GM18907 (cell line): ENCODE measurements around the gene ALOX12.
"Not testable (repeated sequence)": the region's sequence is repeated elsewhere in the genome, so short reads cannot be mapped to it uniquely, and the experiment has no call there.

Experiments
- ATAC-seq: cut with Tn5 transposase; IDR thresholded peaks from one replicate; pipeline ENCODE4 v1.9.1; 2021; ENCODE audit warnings: mild to moderate bottlenecking, moderate library complexity; ENCODE audit not compliant: unreplicated experiment

The ALOX12 gene

DNA sequence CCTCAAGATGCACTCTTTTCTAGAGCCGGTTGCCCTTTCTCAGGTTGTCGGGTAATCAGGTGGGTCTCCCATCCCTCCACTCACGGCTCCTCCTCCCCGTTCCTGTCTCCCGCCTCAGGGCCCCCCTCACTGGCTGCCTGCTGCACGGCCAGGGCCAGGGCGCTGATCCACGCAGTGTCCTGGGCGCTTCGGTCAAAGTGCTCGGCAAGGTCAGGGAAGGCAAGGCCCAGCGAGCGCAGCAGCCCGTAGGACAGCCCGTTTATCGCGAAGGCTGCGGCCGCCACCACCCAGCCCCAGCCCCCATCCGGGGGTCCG is 47.3 kb downstream of the ALOX12 start:
- ATAC-seq, result no peak

GRCh38 chr17:7043497-7044198 is 47.8 kb downstream of the ALOX12 start, which contains the start of gene SLC16A11:
TSS of gene SLC16A11 (minus strand) at chr17:7044092. CDS start at chr17:7043513, 579 bp downstream.
- no peak for ATAC-seq

- ATAC-seq, result no peak
Observed at GRCh38 chr17:7045492-7046126, 49.8 kb downstream of the ALOX12 start.

DNA sequence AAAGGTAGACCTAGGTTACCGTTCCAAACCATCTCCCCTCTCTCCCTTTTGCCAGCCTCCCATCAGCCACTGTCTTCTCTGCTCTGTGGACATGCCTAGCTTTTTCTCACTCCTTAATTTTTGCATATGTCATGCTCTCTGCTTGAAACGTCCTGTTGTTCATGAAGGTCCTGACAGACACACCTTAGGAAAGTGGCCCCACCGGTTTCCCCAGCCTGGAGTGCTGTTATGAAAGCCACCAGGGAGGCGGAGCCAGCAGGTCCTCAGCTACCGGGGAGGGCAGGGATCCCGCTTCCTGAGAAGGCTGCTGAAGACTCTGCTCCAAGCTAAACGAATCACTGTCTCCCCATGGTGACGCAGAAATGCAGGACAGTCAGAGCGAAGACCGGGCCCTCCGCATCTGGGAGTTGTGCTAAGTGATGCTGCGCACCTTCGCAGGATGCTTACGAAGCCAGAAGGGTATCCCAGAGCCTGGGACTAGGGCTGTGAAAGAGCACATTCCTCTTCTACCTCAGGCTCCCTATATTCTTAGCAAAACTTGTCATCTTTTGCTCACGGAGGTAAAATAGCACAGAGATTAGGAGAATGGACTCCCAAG is 50.4 kb downstream of the ALOX12 start:
- ATAC-seq, result no peak

DNA sequence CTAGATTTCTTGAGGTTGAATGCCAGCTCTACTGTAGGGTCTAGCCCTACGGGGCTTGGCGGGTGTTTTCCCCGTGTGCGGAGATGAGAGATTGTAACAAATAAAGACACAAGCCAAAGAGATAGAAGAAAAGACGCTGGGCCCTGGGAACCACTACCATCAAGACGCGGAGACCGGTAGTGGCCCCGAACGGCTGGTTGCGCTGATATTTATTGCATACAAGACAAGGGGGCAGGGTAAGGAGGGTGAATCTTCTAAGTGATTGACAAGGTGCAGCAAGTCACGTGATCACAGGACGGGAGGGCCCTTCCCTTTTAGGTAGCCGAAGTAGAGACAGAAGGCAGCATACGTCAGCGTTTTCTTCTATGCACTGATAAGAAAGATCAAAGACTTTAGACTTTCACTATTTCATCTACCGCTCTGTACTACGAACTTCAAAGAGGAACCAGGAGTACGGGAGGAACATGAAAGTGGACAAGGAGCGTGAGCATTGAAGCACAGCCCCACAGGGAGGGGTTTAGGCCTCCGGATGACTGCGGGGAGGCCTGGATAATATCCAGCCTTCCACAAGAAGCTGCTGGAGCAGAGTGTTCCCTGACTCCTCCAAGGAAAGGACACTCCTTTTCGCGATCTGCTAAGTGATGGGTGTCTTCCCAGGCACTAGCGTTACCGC is 51.0 kb downstream of the ALOX12 start:
- not testable (repeated sequence) for ATAC-seq

DNA sequence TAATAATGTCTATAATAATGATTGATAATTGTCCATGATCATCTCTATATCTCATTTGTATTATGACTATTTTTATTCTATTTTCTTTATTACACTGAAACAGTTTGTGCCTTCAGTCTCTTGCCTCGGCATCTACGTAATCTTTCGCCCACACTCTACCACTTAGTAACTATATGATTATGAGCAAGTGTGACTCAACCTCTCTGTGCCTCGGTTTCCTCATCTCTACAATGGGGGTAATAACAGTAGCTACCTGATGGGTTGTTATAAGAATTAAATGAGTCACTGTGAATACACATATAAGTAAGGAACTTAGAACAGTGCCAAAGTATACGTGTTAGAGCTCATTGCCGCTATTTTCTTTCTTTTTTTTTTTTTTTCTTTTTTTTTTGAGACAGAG is 51.7 kb downstream of the ALOX12 start:
- no peak for ATAC-seq

- no peak for ATAC-seq
Observed at GRCh38 chr17:7048968-7049367, 53.1 kb downstream of the ALOX12 start.

DNA sequence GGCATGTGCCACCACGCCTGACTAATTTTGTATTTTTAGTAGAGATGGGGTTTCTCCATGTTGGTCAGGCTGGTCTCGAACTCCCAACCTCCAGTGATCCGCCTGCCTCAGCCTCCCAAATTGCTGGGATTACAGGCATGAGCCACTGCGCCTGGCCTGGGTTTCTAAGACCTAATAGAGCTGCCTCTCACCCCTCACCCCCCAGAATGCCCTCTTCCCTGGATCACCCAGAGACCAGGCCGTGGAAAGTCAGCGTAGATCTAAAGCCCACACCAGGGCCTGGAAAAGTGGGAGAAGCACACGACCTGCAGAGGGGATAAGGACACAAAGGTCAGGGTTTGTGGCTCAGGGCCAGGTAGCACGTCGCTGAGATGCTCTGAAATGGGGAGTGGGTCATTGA is 54.7 kb downstream of the ALOX12 start:
- not testable (repeated sequence) for ATAC-seq

DNA sequence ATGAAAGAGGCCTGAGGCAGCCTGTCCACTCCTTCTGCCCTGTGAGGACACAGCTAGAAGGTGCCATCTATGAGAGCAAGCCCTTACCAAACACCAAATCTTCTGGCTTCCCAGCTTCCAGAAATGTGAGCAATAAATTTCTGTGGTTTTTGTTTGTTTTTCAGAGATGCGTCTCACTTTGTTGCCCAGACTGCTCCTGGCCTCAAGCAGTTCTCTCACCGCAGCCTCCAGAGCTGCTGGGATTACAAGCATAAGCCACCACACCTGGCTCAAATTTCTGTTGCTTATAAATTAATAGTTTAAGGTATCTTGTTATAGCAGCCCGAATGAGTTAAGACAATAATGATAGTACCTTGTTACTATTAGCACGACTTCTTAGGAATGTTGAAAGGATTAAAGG is 60.5 kb downstream of the ALOX12 start:
- ATAC-seq, result no peak

DNA sequence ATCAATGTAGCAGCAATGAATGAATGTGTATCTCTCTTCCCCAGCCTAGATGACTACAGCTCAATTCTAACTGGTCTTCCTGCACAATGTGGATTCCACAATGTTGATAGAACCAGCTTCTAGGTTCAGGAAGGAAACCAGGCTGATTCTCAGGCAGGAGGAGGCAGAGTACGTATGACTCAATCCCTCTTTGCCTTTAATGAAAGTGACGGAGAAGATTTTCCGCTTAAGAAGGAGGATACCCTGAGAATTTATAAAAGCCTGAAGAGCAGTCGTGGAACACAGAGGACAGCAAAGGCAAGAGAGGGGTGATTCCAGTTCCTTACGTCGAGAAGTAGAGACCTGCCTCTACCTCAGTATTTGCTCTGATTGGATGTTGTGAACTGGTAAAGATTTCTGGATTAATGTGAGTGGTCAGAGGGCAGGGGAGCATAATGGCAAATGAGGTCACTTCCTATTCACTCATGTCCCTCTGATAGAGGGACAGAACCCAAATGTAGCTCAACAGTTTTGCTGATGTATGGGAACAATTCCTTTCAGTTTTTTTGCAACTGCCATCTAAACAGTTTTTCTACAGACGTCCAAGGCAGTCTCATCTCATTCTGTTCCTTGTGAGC is 63.1 kb downstream of the ALOX12 start:
- ATAC-seq, result no peak
